Lower leg skin (tissue), 3 donors: ENCODE measurements around the gene JARID2.

Experiments used
- POLR2A ChIP-seq, 2 donors: fragments of 450-650 bp; IDR thresholded peaks; one replicate each; pipeline ENCODE4 v1.6.1; 2016 to 2017; ENCODE audit warnings: antibody characterized with exemption in 2 of 2, mild to moderate bottlenecking in 1 of 2, moderate library complexity in 1 of 2
- TF ChIP-seq, protein P1 (sequence below), 3 donors: fragments of 450-650 bp; IDR thresholded peaks; one replicate each; pipeline ENCODE4 v1.5.1; 2016; ENCODE audit warnings: antibody characterized with exemption in 3 of 3, mild to moderate bottlenecking in 3 of 3, moderate library complexity in 2 of 3

DNA sequence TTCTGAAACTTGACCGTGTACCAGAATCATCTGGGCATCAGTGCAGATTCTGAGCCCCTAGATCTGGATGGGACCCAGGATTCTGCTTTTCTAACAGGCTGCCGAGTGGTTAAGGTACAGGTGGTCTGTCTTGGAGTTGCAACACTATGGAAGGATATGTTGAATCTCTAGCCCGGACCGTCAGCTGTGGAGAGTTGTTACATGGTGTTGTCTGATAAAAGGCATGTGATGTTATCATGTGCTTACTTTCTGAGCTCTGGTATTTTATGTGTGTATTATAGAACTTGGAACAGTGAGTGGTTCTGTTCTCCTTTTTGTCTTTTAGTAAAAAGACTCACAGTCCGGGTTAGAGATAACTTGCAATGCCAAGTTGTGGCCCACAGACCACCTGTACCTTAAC is 123.0 kb downstream of the JARID2 start:
- TF ChIP-seq, protein P1, sequence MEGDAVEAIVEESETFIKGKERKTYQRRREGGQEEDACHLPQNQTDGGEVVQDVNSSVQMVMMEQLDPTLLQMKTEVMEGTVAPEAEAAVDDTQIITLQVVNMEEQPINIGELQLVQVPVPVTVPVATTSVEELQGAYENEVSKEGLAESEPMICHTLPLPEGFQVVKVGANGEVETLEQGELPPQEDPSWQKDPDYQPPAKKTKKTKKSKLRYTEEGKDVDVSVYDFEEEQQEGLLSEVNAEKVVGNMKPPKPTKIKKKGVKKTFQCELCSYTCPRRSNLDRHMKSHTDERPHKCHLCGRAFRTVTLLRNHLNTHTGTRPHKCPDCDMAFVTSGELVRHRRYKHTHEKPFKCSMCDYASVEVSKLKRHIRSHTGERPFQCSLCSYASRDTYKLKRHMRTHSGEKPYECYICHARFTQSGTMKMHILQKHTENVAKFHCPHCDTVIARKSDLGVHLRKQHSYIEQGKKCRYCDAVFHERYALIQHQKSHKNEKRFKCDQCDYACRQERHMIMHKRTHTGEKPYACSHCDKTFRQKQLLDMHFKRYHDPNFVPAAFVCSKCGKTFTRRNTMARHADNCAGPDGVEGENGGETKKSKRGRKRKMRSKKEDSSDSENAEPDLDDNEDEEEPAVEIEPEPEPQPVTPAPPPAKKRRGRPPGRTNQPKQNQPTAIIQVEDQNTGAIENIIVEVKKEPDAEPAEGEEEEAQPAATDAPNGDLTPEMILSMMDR (IDR thresholded peaks at IDR 0.05) = no peak
- no peak for TF ChIP-seq POLR2A (IDR thresholded peaks at IDR 0.05)
